ENCODE measurements around the gene EIF4ENIF1. TPM values are rescaled to one million over a fixed set of nuclear protein-coding genes. Genes with fewer than 3 reads are reported as not detected.

Gene EIF4ENIF1
- total RNA-seq, 1 experiment from 2014 or later: 36.3 TPM

GRCh38 chr22:31393893-31394292 is 95.7 kb downstream of the EIF4ENIF1 start:
- no peak overlapping the region for H2BK20ac ChIP-seq (ENCODE audit: low read depth, low read length, poor library complexity, severe bottlenecking)
- H3K79me1 ChIP-seq (ENCODE audit: insufficient read depth, low read depth, low read length, poor library complexity, severe bottlenecking): no peaks in the 10 kb centered on the region
- H4K8ac ChIP-seq (replicated peaks; ENCODE audit: insufficient read length, low read depth, low read length): no peak overlapping the region
- no peak overlapping the region for H3K18ac ChIP-seq (ENCODE audit: insufficient read length, low read depth, low read length)
- H2AFZ ChIP-seq (ENCODE audit: low read length): no peak overlapping the region
- no peaks in the 10 kb centered on the region for H3K9me3 ChIP-seq (ENCODE audit: control insufficient read depth, low read depth, low read length)
- H3K36me3 Mint-ChIP-seq (ENCODE audit: insufficient read depth in 1 of 3, low read depth in 3 of 3): no peaks in the 10 kb centered on the region; a peak in 1 of 7 replicates
- H3T11ph ChIP-seq (ENCODE audit: low read length): no peak overlapping the region
- TF ChIP-seq CTCF (conservative IDR thresholded peaks at IDR 0.05): no peak
- H2BK12ac ChIP-seq (ENCODE audit: insufficient read length, low read depth, low read length): no peak overlapping the region
- peaks cover 2% of the 10 kb centered on the region; the same call in 1 of the 2 replicates for H3K27me3 Mint-ChIP-seq (ENCODE audit: low read depth)
- H4K91ac ChIP-seq (ENCODE audit: insufficient read length, low read depth, low read length): no peak overlapping the region
- H3K4ac ChIP-seq (ENCODE audit: low read depth, low read length): no peak overlapping the region
- no peak overlapping the region for H3K4me3 Mint-ChIP-seq
- H3K4me2 ChIP-seq (ENCODE audit: insufficient read depth, insufficient read length, low read length): no peak overlapping the region
- no peaks in the 10 kb centered on the region for H4K20me1 ChIP-seq (ENCODE audit: control insufficient read depth, insufficient read depth, insufficient read length)
- no peak overlapping the region for H3K14ac ChIP-seq (ENCODE audit: insufficient read depth, low read length)
- no peak overlapping the region for H3K56ac ChIP-seq (ENCODE audit: insufficient read length, low read depth, low read length)
- no CpG with 5 or more reads among the region's 2 CpGs for WGBS (ENCODE audit: extremely low coverage, insufficient read length, low lambda C conversion rate)
- no peak overlapping the region for H2AK5ac ChIP-seq (ENCODE audit: insufficient read length, low read length)
- no peaks in the 10 kb centered on the region for H3K4me1 ChIP-seq (ENCODE audit: insufficient read depth, low read length)
- H3K27ac ChIP-seq (ENCODE audit: insufficient read length, low read depth, low read length): no peak overlapping the region
- H3K27me3 ChIP-seq (ENCODE audit: insufficient read depth, low read length): no peaks in the 10 kb centered on the region
- H2BK15ac ChIP-seq (ENCODE audit: low read depth, low read length): no peak overlapping the region
- H3K9ac ChIP-seq (ENCODE audit: extremely low read depth, insufficient read length, low read length): no peak overlapping the region
- no peak overlapping the region for H3K27ac Mint-ChIP-seq
- no peak overlapping the region for H4K5ac ChIP-seq (ENCODE audit: insufficient read length, low read depth, low read length)
- H2BK120ac ChIP-seq (ENCODE audit: low read depth, low read length, poor library complexity, severe bottlenecking): no peak overlapping the region
- H2BK5ac ChIP-seq (ENCODE audit: insufficient read length, low read length): no peak overlapping the region
- no peaks in the 10 kb centered on the region for H3K23me2 ChIP-seq (ENCODE audit: insufficient read length, low read depth, low read length, poor library complexity, severe bottlenecking)
- peaks cover 0 to 4% of the 10 kb centered on the region in 2 experiments; a peak in 2 of 5 replicates for H3K9me3 Mint-ChIP-seq
- H3K79me2 ChIP-seq (ENCODE audit: insufficient read depth, low read length): no peaks in the 10 kb centered on the region
- peaks cover 2 to 7% of the 10 kb centered on the region in 2 experiments; a peak in 3 of 4 replicates for H3K4me1 Mint-ChIP-seq
- no peak for DNase-seq
- H3K23ac ChIP-seq (ENCODE audit: insufficient read length, low read depth, low read length): no peak overlapping the region

Other genes with a start within 250 kb of the EIF4ENIF1 start
- 0.87 and 0.92 TPM in 2 replicates for gene PIK3IP1, start 197.4 kb downstream of the EIF4ENIF1 start, total RNA-seq (2021)
- 118 and 120 TPM in 2 replicates for gene PATZ1, start 143.5 kb downstream of the EIF4ENIF1 start, total RNA-seq (2021)
- 89.1 and 89.5 TPM in 2 replicates for gene DRG1, start 90.2 kb downstream of the EIF4ENIF1 start, total RNA-seq (2021)
- gene SFI1, start 6.7 kb upstream of the EIF4ENIF1 start, total RNA-seq (2021): 26.4 and 26.7 TPM in 2 replicates
- gene PISD, start 172.4 kb upstream of the EIF4ENIF1 start, total RNA-seq (2021): 55.9 and 62.0 TPM in 2 replicates

All from H9 (cell line).